ENCODE measurements around the gene NTN1.

GRCh38 chr17:9051561-9051960, 30.3 kb downstream of the NTN1 start:
- TF ChIP-seq CTCF (IDR thresholded peaks at IDR 0.05; ENCODE audit: insufficient read depth, low read length, poor library complexity, severe bottlenecking) (no peak), EZH2phosphoT487 (conservative IDR thresholded peaks at IDR 0.05; ENCODE audit: low read length) (no peak)

Data from SU-DHL-6 (cell line).